ENCODE results near the gene EYS.

Gene EYS

GRCh38 chr6:65692109-65692508 is 14.9 kb downstream of the EYS start:
- Histone ChIP-seq H3K79me2 (ENCODE audit: control insufficient read depth, insufficient read depth, low read length, unreplicated experiment) (no peaks in the 10 kb centered on the region), H3K27ac (ENCODE audit: low read depth, low read length) (no peak overlapping the region), H3K4me3 (ENCODE audit: low read depth, low read length) (no peak overlapping the region), H3K4me1 (ENCODE audit: control insufficient read depth, insufficient read depth, low read length, unreplicated experiment) (no peaks in the 10 kb centered on the region), H2AFZ (ENCODE audit: low read length, unreplicated experiment) (no peak overlapping the region), H3K27me3 (ENCODE audit: insufficient read depth, low read length) (no peaks in the 10 kb centered on the region), H3K36me3 (ENCODE audit: insufficient read depth, low read length) (no peaks in the 10 kb centered on the region)

DNA sequence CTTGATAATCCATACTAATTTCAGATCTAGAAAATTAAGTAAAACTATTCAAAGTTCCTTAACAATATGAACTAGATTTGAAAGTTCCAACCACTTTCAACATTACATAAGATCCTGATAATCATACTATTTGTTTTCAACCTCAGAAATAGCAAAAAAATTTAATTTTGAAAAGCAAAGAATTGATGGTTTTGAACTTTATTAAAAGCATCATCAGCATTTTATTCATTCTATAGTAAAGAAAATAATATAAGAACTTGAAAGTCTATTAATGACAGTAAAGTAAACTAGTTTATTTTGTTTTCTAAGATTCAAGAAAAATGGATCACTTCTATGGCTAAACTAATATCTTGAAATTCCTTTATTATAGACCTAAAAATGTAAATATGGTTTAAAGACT is 26.8 kb downstream of the EYS start:
- Histone ChIP-seq H3K4me1 (ENCODE audit: control insufficient read depth, insufficient read depth, low read length, unreplicated experiment) (no peaks in the 10 kb centered on the region), H2AFZ (ENCODE audit: low read length, unreplicated experiment) (no peak overlapping the region)

GRCh38 chr6:65671922-65672321 is 35.1 kb downstream of the EYS start:
- Histone ChIP-seq H3K4me3 (ENCODE audit: low read depth, low read length) (no peak overlapping the region), H3K27ac (ENCODE audit: low read depth, low read length) (no peak overlapping the region), H3K4me1 (ENCODE audit: control insufficient read depth, insufficient read depth, low read length, unreplicated experiment) (no peaks in the 10 kb centered on the region), H3K36me3 (ENCODE audit: insufficient read depth, low read length) (no peaks in the 10 kb centered on the region), H3K27me3 (ENCODE audit: insufficient read depth, low read length) (no peaks in the 10 kb centered on the region), H3K79me2 (ENCODE audit: control insufficient read depth, insufficient read depth, low read length, unreplicated experiment) (no peaks in the 10 kb centered on the region), H2AFZ (ENCODE audit: low read length, unreplicated experiment) (no peak overlapping the region)

More for the DNA sequence above, 26.8 kb downstream of the EYS start:
- H3K27ac ChIP-seq (ENCODE audit: low read depth, low read length), result no peak overlapping the region
- no peak overlapping the region for H3K4me3 ChIP-seq (ENCODE audit: low read depth, low read length)
- H3K79me2 ChIP-seq (ENCODE audit: control insufficient read depth, insufficient read depth, low read length, unreplicated experiment), result no peaks in the 10 kb centered on the region
- H3K36me3 ChIP-seq (ENCODE audit: insufficient read depth, low read length), result no peaks in the 10 kb centered on the region
- no peaks in the 10 kb centered on the region for H3K27me3 ChIP-seq (ENCODE audit: insufficient read depth, low read length)

- Histone ChIP-seq H3K27me3 (ENCODE audit: insufficient read depth, low read length) (no peaks in the 10 kb centered on the region), H3K79me2 (ENCODE audit: control insufficient read depth, insufficient read depth, low read length, unreplicated experiment) (no peaks in the 10 kb centered on the region), H2AFZ (ENCODE audit: low read length, unreplicated experiment) (no peak overlapping the region), H3K4me1 (ENCODE audit: control insufficient read depth, insufficient read depth, low read length, unreplicated experiment) (no peaks in the 10 kb centered on the region), H3K4me3 (ENCODE audit: low read depth, low read length) (no peak overlapping the region), H3K27ac (ENCODE audit: low read depth, low read length) (no peak overlapping the region), H3K36me3 (ENCODE audit: insufficient read depth, low read length) (no peaks in the 10 kb centered on the region)
Measured at GRCh38 chr6:65667916-65668656, 38.9 kb downstream of the EYS start.

DNA sequence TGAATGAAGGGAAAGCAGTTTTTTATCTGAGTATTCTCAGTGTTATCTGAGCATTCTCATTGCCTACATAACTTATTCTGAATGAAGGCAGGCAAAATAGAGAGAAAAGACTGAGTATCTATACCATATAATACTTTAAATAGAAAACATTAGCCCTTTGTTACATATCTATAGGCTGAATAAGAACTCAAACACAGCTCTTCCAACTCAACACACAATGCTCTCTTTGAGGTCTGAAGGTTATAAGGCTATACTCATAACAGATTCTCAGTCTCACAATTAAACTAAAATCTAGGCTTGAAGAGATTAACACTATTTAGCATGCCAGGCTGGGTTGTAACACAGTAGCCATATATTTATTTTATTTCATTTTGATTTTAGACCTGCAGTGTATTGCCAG is 56.9 kb downstream of the EYS start:
- H2AFZ ChIP-seq (ENCODE audit: low read length, unreplicated experiment), result no peak overlapping the region

DNA sequence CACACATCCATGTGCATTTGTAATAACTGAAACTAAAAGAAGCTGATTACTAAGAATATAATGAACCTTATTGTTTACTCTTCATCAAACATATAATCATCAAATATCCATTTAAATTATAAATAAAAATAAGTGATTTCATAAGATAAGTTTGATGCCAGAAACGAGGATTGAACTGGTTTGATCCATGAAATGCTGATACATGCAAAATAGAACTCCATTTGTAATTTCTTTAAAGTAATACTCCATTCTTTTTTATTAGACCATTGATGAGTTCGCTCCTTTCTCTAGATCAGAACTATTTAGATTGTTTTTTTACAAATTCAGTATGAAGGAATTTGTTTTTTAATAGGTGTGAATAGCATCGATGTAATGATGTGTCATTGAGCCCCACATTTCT is 57.6 kb downstream of the EYS start:
- no peak overlapping the region for H3K4me3 ChIP-seq (ENCODE audit: low read depth, low read length)
- H3K27me3 ChIP-seq (ENCODE audit: insufficient read depth, low read length), result no peaks in the 10 kb centered on the region
- no peaks in the 10 kb centered on the region for H3K79me2 ChIP-seq (ENCODE audit: control insufficient read depth, insufficient read depth, low read length, unreplicated experiment)
- no peak overlapping the region for H3K27ac ChIP-seq (ENCODE audit: low read depth, low read length)
- no peaks in the 10 kb centered on the region for H3K36me3 ChIP-seq (ENCODE audit: insufficient read depth, low read length)
- no peak overlapping the region for H2AFZ ChIP-seq (ENCODE audit: low read length, unreplicated experiment)
- H3K4me1 ChIP-seq (ENCODE audit: control insufficient read depth, insufficient read depth, low read length, unreplicated experiment), result no peaks in the 10 kb centered on the region

More for the DNA sequence above, 56.9 kb downstream of the EYS start:
- Histone ChIP-seq H3K4me1 (ENCODE audit: control insufficient read depth, insufficient read depth, low read length, unreplicated experiment) (no peaks in the 10 kb centered on the region), H3K27ac (ENCODE audit: low read depth, low read length) (no peak overlapping the region), H3K79me2 (ENCODE audit: control insufficient read depth, insufficient read depth, low read length, unreplicated experiment) (no peaks in the 10 kb centered on the region), H3K4me3 (ENCODE audit: low read depth, low read length) (no peak overlapping the region), H3K27me3 (ENCODE audit: insufficient read depth, low read length) (no peaks in the 10 kb centered on the region), H3K36me3 (ENCODE audit: insufficient read depth, low read length) (no peaks in the 10 kb centered on the region)

GRCh38 chr6:65646544-65646943 is 60.5 kb downstream of the EYS start:
- H3K79me2 ChIP-seq (ENCODE audit: control insufficient read depth, insufficient read depth, low read length, unreplicated experiment), result no peaks in the 10 kb centered on the region
- no peaks in the 10 kb centered on the region for H3K36me3 ChIP-seq (ENCODE audit: insufficient read depth, low read length)
- no peak overlapping the region for H3K27ac ChIP-seq (ENCODE audit: low read depth, low read length)
- no peaks in the 10 kb centered on the region for H3K27me3 ChIP-seq (ENCODE audit: insufficient read depth, low read length)
- no peak overlapping the region for H3K4me3 ChIP-seq (ENCODE audit: low read depth, low read length)
- H3K4me1 ChIP-seq (ENCODE audit: control insufficient read depth, insufficient read depth, low read length, unreplicated experiment), result no peaks in the 10 kb centered on the region
- no peak overlapping the region for H2AFZ ChIP-seq (ENCODE audit: low read length, unreplicated experiment)

- Histone ChIP-seq H3K27ac (ENCODE audit: low read depth, low read length) (no peak overlapping the region), H3K4me1 (ENCODE audit: control insufficient read depth, insufficient read depth, low read length, unreplicated experiment) (no peaks in the 10 kb centered on the region), H3K36me3 (ENCODE audit: insufficient read depth, low read length) (no peaks in the 10 kb centered on the region), H3K27me3 (ENCODE audit: insufficient read depth, low read length) (no peaks in the 10 kb centered on the region), H3K79me2 (ENCODE audit: control insufficient read depth, insufficient read depth, low read length, unreplicated experiment) (no peaks in the 10 kb centered on the region), H3K4me3 (ENCODE audit: low read depth, low read length) (no peak overlapping the region), H2AFZ (ENCODE audit: low read length, unreplicated experiment) (no peak overlapping the region)
Measured at GRCh38 chr6:65642776-65643175, 64.2 kb downstream of the EYS start.

DNA sequence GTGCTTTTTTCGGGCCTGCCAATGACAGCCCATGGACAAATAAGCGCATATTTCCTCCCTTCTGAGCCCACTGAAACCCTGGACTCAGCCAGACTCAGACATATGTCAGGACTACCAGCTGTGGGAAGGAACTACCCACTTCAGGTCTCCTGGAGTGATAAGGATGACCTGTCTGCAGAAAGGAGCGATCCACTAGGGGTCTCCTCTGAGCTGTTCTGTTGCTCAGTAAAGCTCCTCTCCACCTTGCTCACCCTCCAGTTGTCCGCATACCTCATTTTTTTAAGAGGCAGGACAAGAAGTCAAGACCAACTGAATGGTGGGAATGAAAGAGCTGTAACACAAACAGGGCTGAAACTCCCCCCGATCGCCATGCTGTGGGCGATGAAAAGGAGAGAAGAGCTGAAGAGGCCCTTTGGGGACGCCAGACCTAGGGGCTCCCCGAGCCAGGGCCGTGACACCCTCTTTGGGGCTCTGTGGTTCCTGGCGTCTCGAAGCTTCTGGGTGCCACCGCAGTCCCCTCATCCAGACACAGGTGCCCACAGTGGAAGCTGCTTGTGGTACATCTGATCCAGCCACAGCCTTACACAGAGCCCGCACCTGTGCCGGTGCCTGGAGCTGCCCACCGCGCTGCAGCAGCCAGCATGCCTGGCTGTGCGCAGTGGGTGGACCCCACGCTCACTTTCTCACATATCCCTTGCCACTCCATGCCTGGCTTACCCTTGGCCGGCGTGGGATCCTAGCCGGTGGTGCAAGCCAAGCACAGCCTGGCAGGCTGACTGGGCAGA is 68.8 kb downstream of the EYS start:
- Histone ChIP-seq H3K27ac (ENCODE audit: low read depth, low read length) (no peak overlapping the region), H3K36me3 (ENCODE audit: insufficient read depth, low read length) (no peaks in the 10 kb centered on the region)

GRCh38 chr6:65637289-65638046 is 69.6 kb downstream of the EYS start:
- Histone ChIP-seq H3K36me3 (ENCODE audit: insufficient read depth, low read length) (no peaks in the 10 kb centered on the region), H2AFZ (ENCODE audit: low read length, unreplicated experiment) (no peak overlapping the region), H3K79me2 (ENCODE audit: control insufficient read depth, insufficient read depth, low read length, unreplicated experiment) (no peaks in the 10 kb centered on the region), H3K27me3 (ENCODE audit: insufficient read depth, low read length) (no peaks in the 10 kb centered on the region), H3K27ac (ENCODE audit: low read depth, low read length) (no peak overlapping the region), H3K4me3 (ENCODE audit: low read depth, low read length) (no peak overlapping the region), H3K4me1 (ENCODE audit: control insufficient read depth, insufficient read depth, low read length, unreplicated experiment) (no peaks in the 10 kb centered on the region)

More for the DNA sequence above, 68.8 kb downstream of the EYS start:
- no peak overlapping the region for H3K4me3 ChIP-seq (ENCODE audit: low read depth, low read length)
- no peaks in the 10 kb centered on the region for H3K79me2 ChIP-seq (ENCODE audit: control insufficient read depth, insufficient read depth, low read length, unreplicated experiment)
- no peaks in the 10 kb centered on the region for H3K27me3 ChIP-seq (ENCODE audit: insufficient read depth, low read length)
- H2AFZ ChIP-seq (ENCODE audit: low read length, unreplicated experiment), result no peak overlapping the region
- H3K4me1 ChIP-seq (ENCODE audit: control insufficient read depth, insufficient read depth, low read length, unreplicated experiment), result no peaks in the 10 kb centered on the region
